Measurements from ENCODE around the gene NUDCD3.
A peak's percentile ranks its signal among the peaks of the same experiment; 100 is the strongest.

NUDCD3 gene

DNA sequence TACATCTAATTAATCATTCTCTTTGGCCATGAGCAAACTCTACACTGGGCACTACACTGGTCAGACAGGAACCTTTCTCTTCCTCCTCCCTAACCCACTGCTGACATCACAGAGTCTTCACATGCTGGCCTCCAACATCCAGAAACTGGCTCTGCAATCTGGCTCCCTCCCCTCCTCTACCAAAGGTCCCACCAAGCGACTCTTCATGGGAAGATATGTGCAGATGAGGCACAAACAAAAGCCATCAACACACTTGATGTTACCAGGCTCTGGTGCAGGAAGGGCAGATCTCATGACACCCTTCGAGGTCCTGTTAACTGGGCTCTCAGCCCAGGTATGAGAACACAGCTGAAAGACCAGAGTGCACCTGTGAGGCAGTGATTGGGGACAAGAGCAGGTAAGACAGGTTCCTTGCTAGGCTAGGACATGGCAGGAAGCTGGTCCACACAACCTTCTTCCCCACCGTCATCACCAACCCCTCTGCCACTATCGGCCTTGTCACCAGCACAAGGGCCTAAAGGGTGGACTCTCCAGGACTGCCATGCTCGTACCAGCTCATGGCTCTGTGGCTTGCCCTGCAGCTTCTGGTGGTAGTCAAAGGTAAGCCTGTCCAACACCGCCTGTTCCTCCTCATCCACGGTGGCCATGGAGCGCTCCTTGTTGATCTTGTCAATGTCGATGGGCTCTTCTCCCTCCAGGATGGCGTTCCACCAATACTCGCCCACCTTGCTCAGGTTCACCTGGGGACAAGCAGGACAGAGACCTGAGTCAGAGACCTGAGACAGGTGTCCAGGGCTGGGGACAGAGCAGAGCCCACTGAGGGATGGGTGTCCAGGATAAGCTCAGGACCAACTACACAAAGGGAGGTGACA is 98.5 kb downstream of the NUDCD3 start:
- no peak overlapping the region for H3K27ac ChIP-seq
- TF ChIP-seq, protein P1, sequence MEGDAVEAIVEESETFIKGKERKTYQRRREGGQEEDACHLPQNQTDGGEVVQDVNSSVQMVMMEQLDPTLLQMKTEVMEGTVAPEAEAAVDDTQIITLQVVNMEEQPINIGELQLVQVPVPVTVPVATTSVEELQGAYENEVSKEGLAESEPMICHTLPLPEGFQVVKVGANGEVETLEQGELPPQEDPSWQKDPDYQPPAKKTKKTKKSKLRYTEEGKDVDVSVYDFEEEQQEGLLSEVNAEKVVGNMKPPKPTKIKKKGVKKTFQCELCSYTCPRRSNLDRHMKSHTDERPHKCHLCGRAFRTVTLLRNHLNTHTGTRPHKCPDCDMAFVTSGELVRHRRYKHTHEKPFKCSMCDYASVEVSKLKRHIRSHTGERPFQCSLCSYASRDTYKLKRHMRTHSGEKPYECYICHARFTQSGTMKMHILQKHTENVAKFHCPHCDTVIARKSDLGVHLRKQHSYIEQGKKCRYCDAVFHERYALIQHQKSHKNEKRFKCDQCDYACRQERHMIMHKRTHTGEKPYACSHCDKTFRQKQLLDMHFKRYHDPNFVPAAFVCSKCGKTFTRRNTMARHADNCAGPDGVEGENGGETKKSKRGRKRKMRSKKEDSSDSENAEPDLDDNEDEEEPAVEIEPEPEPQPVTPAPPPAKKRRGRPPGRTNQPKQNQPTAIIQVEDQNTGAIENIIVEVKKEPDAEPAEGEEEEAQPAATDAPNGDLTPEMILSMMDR (IDR thresholded peaks at IDR 0.05): no peak
- H2AFZ ChIP-seq: no peak overlapping the region
- peaks cover 3% of the 10 kb centered on the region for H3K79me2 ChIP-seq
- no peaks in the 10 kb centered on the region for H3K36me3 ChIP-seq (ENCODE audit: control insufficient read depth, insufficient read depth, low read length)
- H3K4me3 ChIP-seq (ENCODE audit: low read depth, low read length): no peak overlapping the region
- H3K4me2 ChIP-seq (ENCODE audit: low read length): no peak overlapping the region
- H3K27me3 ChIP-seq (ENCODE audit: control insufficient read depth, insufficient read depth, low read length): no peaks in the 10 kb centered on the region
- H3K9ac ChIP-seq: no peak overlapping the region
- no peaks in the 10 kb centered on the region for H3K9me3 ChIP-seq (ENCODE audit: control insufficient read depth, low read length)
- H3K4me1 ChIP-seq: peaks cover 46% of the 10 kb centered on the region

DNA sequence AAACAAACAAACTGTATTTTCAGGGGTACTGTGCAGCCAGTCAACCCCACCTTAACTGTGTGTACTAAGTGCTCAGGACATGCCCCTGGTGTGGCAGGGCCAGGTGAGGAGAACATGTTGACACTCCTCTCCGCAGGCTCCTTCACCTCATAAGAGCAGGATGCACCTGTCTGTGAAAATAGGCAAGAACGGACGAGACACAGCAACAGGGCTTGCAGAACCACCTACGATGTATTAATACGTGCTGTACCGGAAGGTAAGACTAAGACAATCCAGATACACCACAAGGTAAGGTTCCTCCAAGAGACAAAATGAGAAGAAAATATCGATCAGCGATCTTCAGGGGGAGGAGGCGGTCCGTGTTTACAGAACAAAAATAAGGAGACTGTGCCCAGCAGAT is 99.3 kb downstream of the NUDCD3 start:
- Histone ChIP-seq H3K9ac (no peak overlapping the region), H3K4me1 (peaks cover 47% of the 10 kb centered on the region), H2AFZ (no peak overlapping the region), H3K4me3 (ENCODE audit: low read depth, low read length) (no peak overlapping the region), H3K36me3 (ENCODE audit: control insufficient read depth, insufficient read depth, low read length) (no peaks in the 10 kb centered on the region), H3K4me2 (ENCODE audit: low read length) (no peak overlapping the region), H3K79me2 (peaks cover 3% of the 10 kb centered on the region), H3K9me3 (ENCODE audit: control insufficient read depth, low read length) (no peaks in the 10 kb centered on the region), H3K27me3 (ENCODE audit: control insufficient read depth, insufficient read depth, low read length) (no peaks in the 10 kb centered on the region), H3K27ac (no peak overlapping the region)
- TF ChIP-seq, protein P1 (IDR thresholded peaks at IDR 0.05): no peak

DNA sequence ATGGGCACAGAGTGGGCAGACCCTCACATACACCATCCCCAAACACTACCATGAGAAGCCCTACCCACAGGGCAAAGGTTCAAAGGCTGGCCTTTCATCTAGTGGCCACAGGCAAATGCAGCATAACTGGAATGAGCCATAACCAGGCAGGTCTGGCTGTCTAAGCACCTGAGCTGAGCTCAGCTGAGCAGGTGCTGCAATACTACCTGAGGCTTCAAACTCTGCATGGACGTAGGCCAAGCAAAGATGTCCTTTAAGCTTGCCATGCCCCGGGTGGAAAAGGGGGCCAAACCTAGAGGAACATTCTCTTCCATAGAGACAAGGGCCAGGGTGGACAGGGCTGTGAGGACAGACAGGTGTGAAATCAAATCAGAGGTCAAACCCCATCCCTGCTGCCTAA is 99.8 kb downstream of the NUDCD3 start:
- H3K79me2 ChIP-seq: peaks cover 3% of the 10 kb centered on the region
- peak overlapping the region; percentile 96 for H3K27ac ChIP-seq
- no peak overlapping the region for H3K9ac ChIP-seq
- H3K4me3 ChIP-seq (ENCODE audit: low read depth, low read length): no peak overlapping the region
- H2AFZ ChIP-seq: no peak overlapping the region
- no peak overlapping the region for H3K4me2 ChIP-seq (ENCODE audit: low read length)
- TF ChIP-seq, protein P1 (IDR thresholded peaks at IDR 0.05): no peak
- no peaks in the 10 kb centered on the region for H3K36me3 ChIP-seq (ENCODE audit: control insufficient read depth, insufficient read depth, low read length)
- no peaks in the 10 kb centered on the region for H3K27me3 ChIP-seq (ENCODE audit: control insufficient read depth, insufficient read depth, low read length)
- no peaks in the 10 kb centered on the region for H3K9me3 ChIP-seq (ENCODE audit: control insufficient read depth, low read length)
- H3K4me1 ChIP-seq: peaks cover 52% of the 10 kb centered on the region

DNA sequence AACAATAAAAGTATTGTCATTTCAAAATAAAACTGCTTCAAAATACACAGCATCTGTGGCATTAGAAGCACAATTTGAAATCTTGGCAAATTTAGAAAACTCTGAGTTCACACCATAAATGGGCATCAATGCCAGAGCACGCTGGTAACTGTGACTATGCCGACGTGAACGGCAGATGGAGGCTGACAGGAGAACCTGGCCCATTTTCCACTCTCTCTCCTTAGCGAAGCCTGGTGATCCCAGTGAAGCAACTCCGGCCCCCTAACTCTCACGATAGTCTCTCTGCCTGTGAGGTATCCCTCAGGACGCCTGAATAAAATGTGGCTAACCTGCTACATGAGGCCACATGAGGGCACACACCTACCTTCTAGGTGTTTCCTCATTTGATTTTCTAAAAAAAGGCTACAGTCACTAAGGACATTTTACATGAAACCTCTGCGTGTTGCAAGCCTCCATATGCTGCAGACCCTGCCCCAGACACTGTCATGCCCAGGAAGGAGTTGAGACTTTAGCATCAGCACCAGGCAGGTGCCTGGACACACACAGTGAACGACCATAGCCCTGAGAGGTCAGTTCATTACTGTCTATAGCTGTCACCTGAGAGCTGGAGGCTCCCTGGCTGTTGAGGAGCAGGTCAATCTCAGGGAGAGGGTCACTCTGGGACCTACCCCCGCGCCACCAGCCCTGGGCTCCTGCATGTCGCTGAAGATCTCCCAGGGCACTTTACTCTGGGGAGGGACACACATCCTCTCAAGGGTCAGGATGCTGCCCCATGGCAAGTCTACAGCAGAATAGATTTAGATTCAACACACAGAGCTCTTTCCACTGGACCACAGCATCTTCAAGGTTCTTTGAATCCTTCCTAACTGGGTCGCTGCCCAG is 102.1 kb downstream of the NUDCD3 start:
- Histone ChIP-seq H3K27ac (peak overlapping the region; percentile 96), H3K9me3 (ENCODE audit: control insufficient read depth, low read length) (no peaks in the 10 kb centered on the region), H3K9ac (no peak overlapping the region), H3K36me3 (ENCODE audit: control insufficient read depth, insufficient read depth, low read length) (no peaks in the 10 kb centered on the region), H3K4me3 (ENCODE audit: low read depth, low read length) (no peak overlapping the region), H3K79me2 (peaks cover 3% of the 10 kb centered on the region), H3K4me1 (peaks cover 69% of the 10 kb centered on the region), H2AFZ (no peak overlapping the region), H3K27me3 (ENCODE audit: control insufficient read depth, insufficient read depth, low read length) (no peaks in the 10 kb centered on the region), H3K4me2 (ENCODE audit: low read length) (no peak overlapping the region)
- TF ChIP-seq, protein P1 (IDR thresholded peaks at IDR 0.05): no peak

Data from parathyroid adenoma (tissue), 2 donors.